GM19238 (cell line): Measurements from ENCODE around the gene PRSS38.
A peak's percentile ranks its signal among the peaks of the same experiment; 100 is the strongest.

Experiments
- DNase-seq: peaks from one replicate; pipeline ENCODE4 v3.0.0; 2011; ENCODE audit warnings: low spot score; ENCODE audit not compliant: insufficient read length

Gene PRSS38

DNA sequence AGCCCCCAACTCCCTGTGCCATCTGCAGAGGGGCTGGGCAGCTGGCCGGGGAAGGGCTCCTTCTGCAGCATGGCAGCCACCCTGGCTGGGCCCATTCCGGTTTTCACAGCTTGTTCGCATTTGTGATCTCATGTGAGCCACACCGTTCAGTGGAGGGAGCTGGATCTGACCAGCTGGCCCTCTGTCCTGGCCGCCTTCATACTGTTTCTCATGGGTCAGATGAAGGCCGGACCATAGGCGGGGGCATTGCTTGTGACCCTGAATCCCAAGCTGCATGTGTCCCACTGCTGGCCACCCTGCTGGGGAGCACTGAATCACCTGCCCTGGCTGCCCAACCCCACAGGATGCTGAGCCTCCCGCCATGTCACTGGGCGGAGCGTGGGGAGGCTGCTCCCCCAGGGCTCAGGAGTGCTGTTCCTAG, 36.4 kb upstream of the PRSS38 start:
- DNase-seq: no peak

DNA sequence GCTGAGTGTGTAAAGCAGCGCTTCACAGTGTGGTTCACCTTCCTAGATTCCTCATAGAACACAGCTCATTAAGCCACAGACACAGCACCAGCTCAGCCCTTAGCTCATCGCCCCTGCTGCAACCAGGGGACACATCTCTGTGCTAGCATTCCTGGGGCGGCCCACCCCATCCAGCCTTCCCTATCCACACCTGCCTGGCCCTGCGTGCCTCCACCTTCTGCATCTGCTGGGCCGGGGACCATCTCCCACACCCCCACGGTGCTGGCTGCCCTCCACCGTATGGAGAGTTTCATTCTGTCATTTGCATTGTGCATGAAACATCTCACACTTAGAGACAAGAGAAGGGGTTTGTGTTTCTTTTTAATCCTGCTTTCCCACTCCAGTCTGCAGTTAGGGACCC, 35.8 kb upstream of the PRSS38 start:
- no peak for DNase-seq

DNA sequence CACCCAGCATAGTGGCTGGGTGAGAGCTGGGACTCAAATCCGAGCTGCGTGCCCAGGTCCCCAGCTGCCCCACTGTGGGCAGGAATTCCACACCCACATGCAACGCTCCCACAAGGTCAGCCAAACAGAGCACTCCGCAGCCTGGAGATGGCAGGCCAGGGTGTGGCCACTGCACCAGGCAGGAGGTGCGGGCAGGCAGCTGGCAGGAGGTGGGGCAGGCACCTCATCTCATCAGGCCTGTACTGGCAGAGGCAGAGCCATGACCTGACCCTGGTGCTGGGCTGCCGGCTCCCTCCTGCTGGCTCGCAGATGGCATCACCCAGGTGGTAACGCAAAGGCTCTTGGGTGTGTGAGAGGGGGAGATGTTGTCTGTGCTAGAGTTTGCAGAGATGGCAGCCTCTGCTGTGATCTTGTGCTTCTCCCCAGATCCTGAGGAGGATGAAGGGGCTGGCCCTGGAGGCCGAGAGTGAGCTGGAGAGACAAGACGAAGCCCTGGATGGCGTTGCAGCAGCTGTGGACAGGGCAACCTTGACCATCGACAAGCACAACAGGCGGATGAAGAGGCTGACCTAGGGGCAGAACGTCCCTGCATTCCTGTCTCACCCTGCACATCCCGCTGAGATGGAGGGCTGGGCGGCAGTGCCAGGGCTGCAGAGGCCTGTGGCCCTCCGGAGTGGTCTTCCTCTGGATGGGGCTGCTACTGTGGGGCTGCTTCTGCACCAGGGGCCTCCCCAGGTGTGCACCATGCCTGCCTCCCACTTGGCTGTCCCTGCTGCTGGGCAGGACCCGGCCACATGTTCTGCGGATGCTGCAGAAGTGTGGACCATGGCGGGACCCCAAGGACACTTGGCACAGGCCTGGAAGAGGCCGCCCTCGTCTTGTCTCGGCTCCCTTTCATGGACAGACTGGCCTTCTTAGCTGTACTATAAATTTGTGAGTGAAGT, 35.1 kb upstream of the PRSS38 start:
- DNase-seq: no peak

DNA sequence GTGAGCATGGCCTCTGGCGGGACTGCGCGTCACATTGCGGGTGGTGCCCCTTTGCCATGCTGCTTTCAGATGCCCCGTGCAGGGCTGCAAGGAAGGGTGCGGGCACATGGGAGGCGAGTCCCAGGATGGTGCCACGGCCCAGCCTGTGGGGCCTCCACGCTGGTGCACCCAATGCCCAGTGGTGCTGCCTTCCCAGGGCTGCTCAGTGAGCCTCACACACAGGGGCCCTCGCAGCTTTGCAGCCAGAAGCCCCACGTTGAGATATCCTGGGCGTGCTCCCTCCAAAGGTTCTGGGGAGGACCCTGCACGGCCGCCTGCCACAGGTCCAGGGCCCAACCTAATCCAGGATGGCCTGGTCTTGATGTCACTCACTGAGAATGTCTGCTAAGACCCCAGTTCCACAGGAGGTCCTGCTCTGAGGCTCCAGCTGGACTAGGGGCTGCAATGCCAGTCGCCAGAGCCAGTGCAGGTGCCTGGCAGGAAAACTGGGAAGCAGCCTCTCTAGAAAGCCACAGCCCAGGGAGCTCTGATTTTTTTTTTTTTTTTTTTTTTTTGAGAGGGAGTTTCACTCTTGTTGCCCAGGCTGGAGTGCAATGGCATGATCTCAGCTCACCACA, 34.1 kb upstream of the PRSS38 start:
- no peak for DNase-seq

DNA sequence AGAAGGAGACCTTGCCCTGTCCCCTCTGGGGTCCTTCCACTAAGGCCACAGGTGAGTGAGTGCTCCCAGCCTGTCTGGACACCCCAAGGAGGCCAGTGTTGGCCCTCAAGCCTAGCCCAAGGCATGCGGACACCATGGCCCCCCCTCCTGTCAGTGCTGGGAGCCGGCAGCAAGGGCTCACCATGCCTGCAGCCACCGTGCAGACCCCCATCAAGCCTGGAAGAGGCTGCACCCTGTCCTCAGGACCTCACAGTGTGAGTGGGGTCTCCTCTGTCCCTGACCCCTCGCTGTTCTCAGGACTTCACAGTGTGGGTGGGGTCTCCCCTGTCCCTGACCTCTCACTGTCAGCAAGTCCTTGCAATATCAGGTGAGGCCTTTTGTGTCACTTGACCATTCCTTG, 33.2 kb upstream of the PRSS38 start:
- no peak for DNase-seq

DNA sequence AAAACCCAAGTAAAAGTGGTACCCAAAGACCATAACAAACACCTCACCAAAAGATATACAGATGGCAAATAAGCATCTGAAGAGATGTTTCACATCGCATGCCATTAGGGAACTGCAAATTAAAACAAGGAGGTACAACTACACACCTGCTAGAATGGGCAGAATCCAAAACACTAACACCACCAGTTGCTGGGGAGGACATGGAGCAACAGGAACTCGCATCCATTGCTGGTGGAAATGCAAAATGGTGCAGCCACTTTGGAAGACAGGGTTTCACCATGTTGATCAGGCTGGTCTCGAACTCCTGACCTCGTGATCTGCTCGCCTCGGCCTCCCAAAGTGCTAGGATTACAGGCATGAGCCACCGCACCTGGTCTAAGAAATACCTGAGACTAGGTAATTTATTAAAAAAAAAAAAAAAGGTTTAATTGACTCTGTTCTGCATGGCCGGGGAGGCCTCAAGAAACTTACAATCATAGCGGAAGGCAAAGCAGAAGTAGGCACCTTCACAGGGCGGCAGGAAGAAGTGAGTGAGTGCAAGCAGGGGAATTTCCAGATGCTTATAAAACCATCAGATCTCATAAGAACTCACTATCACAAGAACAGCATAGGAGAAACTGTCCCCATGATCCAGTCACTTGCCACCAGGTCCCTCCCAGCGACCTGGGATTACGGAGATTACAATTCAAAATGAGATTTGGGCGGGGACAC, 30.2 kb upstream of the PRSS38 start:
- no peak for DNase-seq

DNA sequence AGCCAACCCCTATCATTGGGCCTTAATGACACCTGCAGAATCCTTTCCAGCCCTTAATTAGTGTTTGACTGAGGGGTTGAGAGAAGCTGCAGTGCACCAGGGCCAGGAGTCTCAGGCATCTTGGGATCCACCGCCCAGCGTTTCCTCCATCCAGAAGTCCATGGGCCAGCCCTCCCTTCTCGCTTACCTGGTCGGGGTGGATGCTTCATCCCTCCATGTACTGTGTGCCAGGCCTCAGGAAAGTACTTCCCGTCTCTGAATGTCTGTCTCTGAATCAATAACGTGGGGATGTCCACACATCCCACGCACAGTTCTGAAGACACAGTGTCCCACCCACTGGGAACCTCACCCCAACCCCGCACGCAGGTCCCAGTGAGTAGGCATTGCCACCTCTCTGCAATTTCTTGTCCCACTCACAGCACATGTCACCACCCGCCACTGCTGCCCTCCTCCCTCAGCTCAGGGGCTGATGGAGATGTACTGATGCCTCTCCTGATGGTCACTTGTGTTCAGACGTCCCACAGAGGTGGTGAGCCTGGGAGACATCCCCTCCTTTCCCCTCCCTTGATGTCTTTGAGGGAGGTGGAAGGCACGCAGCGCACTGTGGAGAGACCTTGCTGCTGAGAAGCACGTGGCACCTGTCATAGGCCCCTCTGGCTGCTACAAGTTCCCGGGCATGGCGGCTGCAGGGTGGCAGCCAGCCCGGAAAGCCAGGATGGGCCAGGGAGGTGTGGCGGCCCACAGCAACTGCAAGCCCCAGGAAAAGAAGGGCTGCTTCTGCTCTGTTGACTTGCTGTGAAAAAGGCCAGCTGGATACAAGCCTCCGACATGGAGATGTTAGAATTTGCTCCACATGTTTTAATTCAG, 29.4 kb upstream of the PRSS38 start:
- no peak for DNase-seq

DNA sequence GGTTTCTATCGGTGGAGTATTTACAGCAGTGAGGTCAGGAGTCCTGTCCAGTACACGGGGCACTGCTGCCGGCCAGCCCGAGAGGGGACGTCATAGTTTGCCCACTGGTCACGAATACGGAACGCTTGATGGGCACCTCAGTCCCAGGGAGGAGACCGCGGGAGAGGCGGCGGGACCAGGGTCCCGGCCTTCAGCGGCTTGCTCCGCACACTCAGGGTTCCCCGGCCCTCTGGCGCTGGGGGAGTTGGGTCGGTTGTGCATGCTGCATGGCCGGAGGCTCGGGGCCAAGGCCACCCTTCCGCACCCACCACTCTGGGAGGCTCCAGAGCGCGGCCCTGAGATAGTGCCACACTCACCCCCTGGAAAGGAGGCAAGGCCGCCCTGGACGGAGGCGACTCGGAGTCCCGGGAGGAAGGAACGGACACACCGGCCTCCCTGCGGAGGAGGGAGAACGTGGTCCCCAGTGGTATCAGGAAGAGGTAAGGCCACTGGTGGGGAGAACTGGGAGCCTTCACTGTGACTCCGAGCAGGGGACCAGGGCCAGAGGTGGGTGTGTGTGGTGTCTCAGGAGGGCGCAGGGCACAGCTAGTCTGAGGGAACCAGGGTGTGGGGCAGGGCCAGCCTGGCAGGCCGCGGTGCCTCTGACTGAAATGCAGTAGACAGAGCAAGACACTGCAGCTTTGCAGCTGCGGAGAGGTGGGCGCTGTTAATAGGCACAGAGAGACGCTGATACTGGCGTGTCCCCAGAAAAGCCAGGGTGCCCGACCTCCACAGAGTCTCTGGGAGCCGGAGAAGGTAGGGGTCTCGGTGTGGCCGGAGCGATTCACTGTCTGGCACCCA, 28.6 kb upstream of the PRSS38 start:
- no peak for DNase-seq

DNA sequence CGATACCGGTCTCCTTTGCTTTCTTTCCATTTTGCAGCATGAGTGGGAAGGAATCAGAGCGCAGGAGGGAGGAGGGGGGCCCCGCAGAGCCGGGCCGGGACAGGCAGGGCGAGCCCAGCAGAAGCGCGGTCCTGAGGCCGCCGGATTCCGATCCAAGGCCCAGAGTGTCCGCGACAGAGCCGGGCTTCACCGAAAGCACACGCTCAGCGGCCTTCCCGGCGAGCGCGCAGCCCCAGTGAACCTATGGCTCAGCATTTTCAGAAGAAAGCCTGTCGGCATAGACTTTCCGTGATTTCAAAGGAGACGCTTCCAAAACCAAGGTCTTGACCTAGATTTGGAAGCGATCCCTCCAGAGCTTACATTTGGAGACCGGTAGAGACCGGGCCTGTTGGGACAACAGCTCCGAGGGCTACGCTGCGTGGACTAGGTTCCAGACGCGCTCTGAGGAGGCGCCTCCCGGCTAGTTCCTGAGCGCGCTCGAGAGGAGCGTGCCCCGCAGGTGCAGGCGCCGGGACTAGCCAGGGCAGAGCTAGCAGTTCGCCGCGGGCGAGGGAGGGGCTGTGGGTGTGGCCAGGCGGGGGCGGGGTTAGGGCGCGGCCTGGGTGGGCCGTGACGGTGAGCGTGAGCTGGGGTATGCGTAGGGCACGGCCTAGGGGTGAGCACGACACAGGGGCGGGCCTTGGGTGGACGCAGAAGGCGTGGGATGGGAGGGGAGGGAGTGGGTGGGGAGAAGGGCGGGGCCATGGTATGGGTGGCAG, 27.8 kb upstream of the PRSS38 start:
- peak; percentile 94 for DNase-seq

DNA sequence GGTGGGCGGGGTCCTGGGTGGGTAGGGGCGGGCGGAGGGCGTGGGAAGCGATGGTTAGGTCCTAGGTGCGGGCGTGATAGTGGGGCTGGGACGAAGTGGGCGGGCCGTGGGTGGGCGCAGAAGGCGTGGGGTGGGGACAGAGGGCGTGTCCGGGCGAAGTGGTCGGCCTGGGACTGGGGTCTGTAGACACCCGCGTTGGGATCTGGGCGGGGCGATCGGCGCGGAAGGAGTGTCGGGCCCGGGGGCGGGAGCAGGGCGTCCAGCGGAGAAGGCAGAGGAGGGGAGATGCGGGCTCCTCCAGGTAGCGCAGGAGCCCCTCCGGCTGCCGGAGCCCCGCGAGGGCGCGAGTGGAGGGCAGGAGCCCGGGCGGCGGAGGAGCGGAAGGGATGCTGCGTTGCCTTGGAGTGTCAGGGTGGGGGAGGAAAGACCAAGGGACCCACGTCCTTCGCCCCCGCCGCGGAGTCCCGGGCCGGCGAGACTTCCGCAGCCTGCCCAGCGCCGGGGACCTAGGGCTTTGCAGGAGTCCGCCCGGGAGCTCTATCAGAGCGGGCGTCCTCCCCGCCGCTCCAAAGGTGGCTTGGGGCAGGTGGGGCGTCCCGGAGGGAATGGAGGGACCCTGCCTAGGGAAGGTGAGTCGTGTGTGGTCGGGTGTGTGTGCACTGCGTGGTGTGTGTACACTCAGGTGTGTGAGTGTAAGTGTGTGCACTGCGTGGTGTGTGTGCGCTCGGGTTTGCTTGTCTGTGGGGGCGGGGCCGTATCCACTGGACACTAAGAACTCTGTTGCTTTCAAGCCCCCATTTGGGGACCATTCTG, 27.0 kb upstream of the PRSS38 start:
- peak; percentile 68 for DNase-seq

DNA sequence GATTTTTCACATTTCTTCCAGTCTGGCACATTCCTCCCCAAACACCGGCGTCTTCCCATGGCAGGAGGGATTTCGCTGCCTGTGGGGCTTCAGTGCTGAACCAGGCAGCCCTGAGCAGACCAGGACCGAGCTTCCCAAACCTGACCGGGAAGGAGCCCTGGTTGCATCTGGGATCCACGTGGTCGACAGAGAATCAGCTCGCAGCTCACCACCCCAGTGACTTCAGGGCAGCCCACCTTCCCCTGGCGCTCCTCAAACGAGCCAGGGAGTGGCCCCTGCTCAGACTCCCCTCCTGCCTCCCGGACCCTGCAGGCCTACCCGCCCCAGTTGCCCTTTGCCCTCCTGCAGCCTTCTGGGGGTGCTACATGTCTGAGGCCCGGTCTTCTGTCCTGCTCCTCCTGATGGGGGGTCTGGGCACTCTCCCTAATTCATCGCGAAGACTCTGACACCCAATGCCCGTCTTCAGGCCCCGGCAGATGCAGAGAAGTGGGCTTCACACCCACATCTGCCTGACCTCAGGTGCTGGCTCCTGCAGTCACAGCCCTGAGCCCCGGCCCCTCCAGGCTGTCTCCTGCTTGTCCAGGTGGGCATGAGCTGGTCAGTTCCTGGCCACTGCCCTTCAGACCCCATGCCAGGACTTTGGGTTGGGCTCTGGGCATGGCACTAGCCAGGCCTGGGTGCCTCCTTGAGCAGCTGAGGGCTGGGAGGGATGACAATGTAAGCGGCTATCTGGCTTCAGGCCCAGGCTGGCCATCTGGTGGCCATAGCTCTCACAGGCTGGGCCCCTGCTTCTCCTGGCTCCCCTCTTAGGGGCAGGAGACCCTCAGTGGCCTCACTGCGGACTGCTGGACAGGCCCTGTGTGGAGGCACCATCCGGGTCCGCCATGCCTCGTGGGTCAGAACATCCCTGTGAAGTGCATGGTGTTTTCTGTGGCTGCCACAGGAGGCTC, 26.1 kb upstream of the PRSS38 start:
- DNase-seq: no peak

DNA sequence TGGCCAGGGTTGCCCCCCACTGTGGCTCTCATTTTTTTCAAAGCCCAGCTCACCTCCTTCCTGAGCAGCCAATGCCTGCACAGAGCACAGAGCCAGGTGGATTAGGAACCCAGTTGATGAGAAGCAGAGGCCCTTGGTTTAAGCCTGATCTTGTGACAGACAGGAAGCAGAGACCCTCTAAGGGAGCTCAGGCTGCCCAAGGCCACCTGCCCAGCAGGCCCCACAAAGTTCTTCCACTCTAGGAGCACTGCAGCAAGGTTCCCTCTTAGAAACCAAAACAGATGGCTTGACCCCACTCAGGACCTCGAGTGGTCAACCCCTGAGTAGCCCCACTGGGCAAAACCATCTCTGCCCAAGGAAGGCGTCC, 25.5 kb upstream of the PRSS38 start:
- DNase-seq: no peak

DNA sequence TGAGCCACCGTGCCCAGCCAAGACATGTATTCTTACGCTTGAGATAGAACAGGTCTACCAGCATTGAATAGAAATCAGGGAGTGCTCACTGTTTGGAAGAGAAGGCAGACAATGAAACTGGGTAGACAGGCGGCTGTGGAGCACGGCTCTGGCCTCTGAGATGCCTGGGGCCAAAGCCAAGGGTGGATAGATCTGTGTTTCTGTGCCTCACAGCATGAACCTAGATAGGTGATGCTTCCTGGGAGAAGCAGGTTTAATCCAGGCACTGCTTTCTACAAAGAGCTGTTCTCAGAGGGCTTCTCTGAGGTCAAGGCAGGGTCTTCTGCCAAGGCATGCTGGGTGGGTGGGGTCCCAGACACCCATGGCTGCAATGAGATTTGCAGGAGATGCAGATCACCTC, 24.6 kb upstream of the PRSS38 start:
- no peak for DNase-seq

DNA sequence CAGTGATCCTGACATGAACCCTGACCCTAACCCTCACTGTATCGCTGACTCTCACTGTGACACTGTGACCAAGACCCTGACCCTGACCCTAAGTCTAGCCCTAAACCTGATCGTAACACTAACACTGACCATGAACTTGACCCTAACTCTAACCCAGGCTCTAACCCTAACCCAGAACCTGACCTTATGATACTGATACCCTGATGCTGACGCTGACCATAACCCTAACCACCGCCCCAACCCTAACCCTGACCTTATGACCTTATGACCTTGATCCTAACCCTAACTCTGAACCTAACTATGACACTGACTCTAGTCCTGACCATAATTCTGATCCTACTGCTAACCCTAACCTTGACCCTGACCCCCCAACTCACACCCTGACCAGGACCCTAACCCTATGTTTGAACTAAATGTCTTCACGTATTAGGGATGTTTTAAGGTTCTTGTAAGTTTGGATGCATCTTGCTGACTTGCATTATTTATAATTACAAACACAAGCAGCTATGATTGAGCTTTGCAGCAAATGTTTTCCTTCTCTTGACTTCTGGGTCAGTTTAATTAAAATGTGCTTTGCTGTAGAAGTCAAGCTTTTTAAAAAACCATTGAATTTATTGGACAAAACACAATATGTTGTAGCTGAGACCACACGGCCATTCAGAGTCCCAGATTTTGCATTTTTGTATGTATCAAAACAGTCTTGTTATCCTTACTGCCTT, 23.9 kb upstream of the PRSS38 start:
- DNase-seq: no peak

DNA sequence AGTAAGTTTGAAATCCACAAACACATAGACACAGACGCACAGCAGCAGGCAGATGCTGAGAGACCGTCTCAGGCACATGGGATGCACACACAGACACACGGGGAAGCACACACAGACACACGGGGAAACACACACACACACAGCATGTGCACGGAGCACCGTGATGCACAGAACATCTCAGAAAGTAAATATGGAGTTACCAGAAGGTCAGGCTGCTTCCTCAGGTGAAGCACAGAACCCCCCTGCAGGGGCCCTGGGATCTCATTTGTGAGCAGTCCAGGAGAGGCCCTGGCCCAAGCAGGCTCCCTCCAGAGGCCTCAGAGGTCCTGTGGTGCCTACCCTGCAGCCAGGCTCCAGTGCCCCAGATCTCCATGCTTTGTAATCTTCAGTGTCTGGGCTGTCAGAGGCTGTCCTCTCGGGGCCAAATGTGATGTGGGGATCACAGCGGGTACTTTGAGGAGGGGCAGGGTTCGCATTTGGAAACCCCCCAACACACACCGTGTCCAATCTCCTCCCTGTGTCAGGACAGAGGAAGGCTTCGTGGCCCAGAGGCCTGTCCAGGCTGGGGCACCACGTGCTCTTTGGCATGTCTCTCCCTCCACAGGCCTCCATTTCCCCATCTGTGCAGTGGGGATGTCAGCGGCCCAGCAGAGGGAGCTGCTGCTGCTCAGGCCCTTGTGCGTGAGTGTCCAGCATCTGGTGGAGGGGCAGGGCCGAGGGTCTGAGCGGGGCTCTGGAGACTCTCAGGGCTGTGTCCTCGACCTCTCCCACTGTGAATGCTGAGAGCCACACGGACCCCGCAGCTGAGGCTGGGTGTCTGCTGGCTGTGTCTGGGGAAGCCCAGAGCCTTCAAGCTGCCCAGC, 23.0 kb upstream of the PRSS38 start:
- DNase-seq: no peak
